Measurements from ENCODE around the gene UNC79.

Gene UNC79

GRCh38 chr14:93708800-93709199 is 278.1 kb downstream of the UNC79 start:
- no peak for DNase-seq (ENCODE audit: low read depth)

GRCh38 chr14:93709249-93709648 is 278.5 kb downstream of the UNC79 start:
- DNase-seq (ENCODE audit: low read depth) = no peak

GRCh38 chr14:93712079-93712837 is 281.5 kb downstream of the UNC79 start:
- no peak for DNase-seq (ENCODE audit: low read depth)

- DNase-seq (ENCODE audit: low read depth) = no peak
These were observed 282.3 kb downstream of the UNC79 start for GRCh38 chr14:93712838-93713724.

- no peak for DNase-seq (ENCODE audit: low read depth)
These were observed 283.1 kb downstream of the UNC79 start for GRCh38 chr14:93713726-93714405.

- DNase-seq (ENCODE audit: low read depth) = no peak
These were observed 283.9 kb downstream of the UNC79 start for GRCh38 chr14:93714605-93715004.

- no peak for DNase-seq (ENCODE audit: low read depth)
These were observed 284.7 kb downstream of the UNC79 start for GRCh38 chr14:93715279-93715927.

- no peak for DNase-seq (ENCODE audit: low read depth)
These were observed 285.4 kb downstream of the UNC79 start for GRCh38 chr14:93716002-93716745.

- no peak for DNase-seq (ENCODE audit: low read depth)
These were observed 286.3 kb downstream of the UNC79 start for GRCh38 chr14:93716746-93717667.

- DNase-seq (ENCODE audit: low read depth) = no peak
These were observed 287.1 kb downstream of the UNC79 start for GRCh38 chr14:93717668-93718320.

- DNase-seq (ENCODE audit: low read depth) = no peak
These were observed 288.5 kb downstream of the UNC79 start for GRCh38 chr14:93719256-93719655.

- DNase-seq (ENCODE audit: low read depth) = no peak
These were observed 289.5 kb downstream of the UNC79 start for GRCh38 chr14:93720076-93720815.

- DNase-seq (ENCODE audit: low read depth) = no peak
These were observed 290.3 kb downstream of the UNC79 start for GRCh38 chr14:93720981-93721483.

- DNase-seq (ENCODE audit: low read depth) = no peak
These were observed 292.3 kb downstream of the UNC79 start for GRCh38 chr14:93723001-93723400.

GRCh38 chr14:93725002-93725582 is 294.4 kb downstream of the UNC79 start:
- DNase-seq (ENCODE audit: low read depth) = no peak

GRCh38 chr14:93725993-93726392 is 295.3 kb downstream of the UNC79 start:
- no peak for DNase-seq (ENCODE audit: low read depth)

- DNase-seq (ENCODE audit: low read depth) = no peak
These were observed 296.5 kb downstream of the UNC79 start for GRCh38 chr14:93727039-93727740.
